CMK (cell line): ENCODE data around the gene KCNG3.

ENCODE experiments used
- DNase-seq: peaks from one replicate; pipeline ENCODE4 v3.0.0-alpha.2; 2010; ENCODE audit warnings: low read depth

The KCNG3 gene

GRCh38 chr2:42493468-42494354 is at the start of gene KCNG3:
Gene KCNG3, minus strand, starts transcription at chr2:42493982. Its CDS starts 481 bp downstream, at chr2:42493501.
- DNase-seq: no peak

- DNase-seq: no peak
These were observed 49.1 kb upstream of the KCNG3 start for GRCh38 chr2:42542871-42543270.

GRCh38 chr2:42537493-42537892 is 43.7 kb upstream of the KCNG3 start:
- no peak for DNase-seq

- no peak for DNase-seq
These were observed 38.6 kb upstream of the KCNG3 start for GRCh38 chr2:42532397-42532796.

- DNase-seq: no peak
These were observed 29.6 kb upstream of the KCNG3 start for GRCh38 chr2:42523341-42523740.

GRCh38 chr2:42522035-42522434 is 28.3 kb upstream of the KCNG3 start:
- DNase-seq: no peak

- DNase-seq: no peak
These were observed 25.8 kb upstream of the KCNG3 start for GRCh38 chr2:42519624-42520023.

- DNase-seq: no peak
These were observed 22.7 kb upstream of the KCNG3 start for GRCh38 chr2:42516418-42516901.

GRCh38 chr2:42513252-42513918 is 19.6 kb upstream of the KCNG3 start:
- no peak for DNase-seq

- DNase-seq: peak; percentile 22
These were observed 16.9 kb upstream of the KCNG3 start for GRCh38 chr2:42510608-42511243.

GRCh38 chr2:42510191-42510590 is 16.4 kb upstream of the KCNG3 start:
- DNase-seq: no peak

GRCh38 chr2:42504364-42505230 is 10.8 kb upstream of the KCNG3 start:
- no peak for DNase-seq

- no peak for DNase-seq
These were observed 9.5 kb upstream of the KCNG3 start for GRCh38 chr2:42503291-42503690.

- DNase-seq: no peak
These were observed 4.7 kb upstream of the KCNG3 start for GRCh38 chr2:42498497-42498896.

GRCh38 chr2:42495611-42496010 is 1.8 kb upstream of the KCNG3 start:
- DNase-seq: no peak

- DNase-seq: no peak
These were observed 1.4 kb upstream of the KCNG3 start for GRCh38 chr2:42495234-42495581.

GRCh38 chr2:42494355-42495233 is 812 bp upstream of the KCNG3 start:
- DNase-seq: peak; percentile 49

GRCh38 chr2:42492691-42493467 is 903 bp downstream of the KCNG3 start:
- DNase-seq: no peak

GRCh38 chr2:42488297-42488696 is 5.5 kb downstream of the KCNG3 start:
- no peak for DNase-seq
